GM21447 (cell line): Measurements from ENCODE around the gene SH3BP5L.

Source experiments
- ATAC-seq: cut with Tn5 transposase; IDR thresholded peaks from one replicate; pipeline ENCODE4 v1.9.1; 2021; ENCODE audit not compliant: unreplicated experiment

Gene SH3BP5L

GRCh38 chr1:248825909-248826760 is at the start of gene SH3BP5L:
Gene SH3BP5L, minus strand, starts transcription at chr1:248825915. Its CDS starts 980 bp downstream, at chr1:248824935.
- peak; percentile 91 for ATAC-seq

GRCh38 chr1:248873993-248874533 is 48.3 kb upstream of the SH3BP5L start:
- peak; percentile 50 for ATAC-seq

DNA sequence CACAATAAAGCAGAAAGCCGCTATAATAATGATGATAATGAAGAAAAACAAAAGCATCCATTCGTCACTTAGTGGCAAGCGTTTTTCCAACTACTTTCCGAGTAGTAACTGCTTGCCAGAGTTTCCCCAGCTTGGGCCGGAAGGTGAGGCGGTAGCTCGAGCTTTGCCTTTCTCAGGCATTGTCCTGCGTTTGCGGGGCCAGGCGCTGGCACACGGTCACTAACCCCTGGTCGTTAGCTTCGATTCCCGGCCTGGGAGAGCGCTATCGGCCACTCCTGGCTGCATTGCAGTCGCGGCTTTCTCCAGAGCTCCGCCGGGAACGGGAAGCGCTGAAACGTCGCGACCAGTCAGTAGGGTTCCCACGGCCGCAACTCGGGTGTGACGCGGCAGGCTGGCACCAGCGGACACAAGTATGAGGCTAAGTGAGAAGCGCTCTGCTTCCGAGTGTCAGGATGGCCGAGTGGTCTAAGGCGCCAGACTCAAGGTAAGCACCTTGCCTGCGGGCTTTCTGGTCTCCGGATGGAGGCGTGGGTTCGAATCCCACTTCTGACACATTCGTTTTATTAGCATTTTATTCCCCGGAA is 47.8 kb upstream of the SH3BP5L start:
- ATAC-seq = peak; percentile 87

DNA sequence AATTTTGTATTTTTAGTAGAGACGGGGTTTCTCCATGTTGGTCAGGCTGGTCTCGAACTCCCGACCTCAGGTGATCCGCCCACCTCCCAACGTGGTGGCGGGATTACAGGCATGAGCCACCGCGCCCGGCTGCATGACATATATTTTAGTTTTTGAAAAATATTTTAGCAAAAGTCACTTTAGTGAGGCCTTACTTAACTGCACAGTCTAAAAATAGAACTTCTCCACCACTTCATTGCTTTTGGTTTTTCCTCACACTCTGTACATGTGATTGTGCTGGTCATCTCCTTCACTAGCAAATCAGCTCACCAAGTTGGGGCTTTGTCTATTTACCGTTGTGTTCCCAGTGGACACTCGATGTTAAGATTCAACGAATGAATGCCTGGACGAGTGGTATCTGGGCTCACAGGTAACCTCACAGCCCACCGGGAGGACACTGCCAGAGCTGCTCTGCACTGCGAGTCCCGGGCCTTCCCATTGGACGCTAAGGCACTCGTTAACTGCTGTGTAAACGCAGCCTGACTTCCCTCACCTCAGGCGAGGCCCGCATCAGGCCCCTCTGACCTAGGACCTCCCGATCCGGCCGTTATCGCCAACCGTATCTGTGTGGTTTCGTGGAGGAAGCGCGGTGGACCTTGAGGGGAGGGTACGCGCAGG is 47.2 kb upstream of the SH3BP5L start:
- ATAC-seq = peak; percentile 42

- no peak for ATAC-seq
Measured at GRCh38 chr1:248871837-248872401, 46.2 kb upstream of the SH3BP5L start.

- ATAC-seq = peak; percentile 53
Measured at GRCh38 chr1:248862998-248863881, 37.5 kb upstream of the SH3BP5L start.

DNA sequence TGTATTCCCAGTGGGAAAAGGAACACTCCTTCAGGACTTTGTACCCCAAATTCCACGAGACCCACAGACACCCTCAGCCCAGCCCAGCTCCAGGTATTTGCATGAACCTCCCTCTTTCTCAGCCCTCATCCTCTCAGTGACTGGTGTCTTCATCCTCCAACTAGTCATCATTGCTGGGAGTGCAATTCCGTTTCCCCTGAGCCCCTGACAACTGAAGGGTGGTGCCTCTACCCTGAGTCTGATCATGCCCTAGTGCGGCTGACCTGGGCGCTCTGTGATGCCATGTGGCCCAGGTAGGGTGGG is 36.9 kb upstream of the SH3BP5L start:
- ATAC-seq = peak; percentile 4

DNA sequence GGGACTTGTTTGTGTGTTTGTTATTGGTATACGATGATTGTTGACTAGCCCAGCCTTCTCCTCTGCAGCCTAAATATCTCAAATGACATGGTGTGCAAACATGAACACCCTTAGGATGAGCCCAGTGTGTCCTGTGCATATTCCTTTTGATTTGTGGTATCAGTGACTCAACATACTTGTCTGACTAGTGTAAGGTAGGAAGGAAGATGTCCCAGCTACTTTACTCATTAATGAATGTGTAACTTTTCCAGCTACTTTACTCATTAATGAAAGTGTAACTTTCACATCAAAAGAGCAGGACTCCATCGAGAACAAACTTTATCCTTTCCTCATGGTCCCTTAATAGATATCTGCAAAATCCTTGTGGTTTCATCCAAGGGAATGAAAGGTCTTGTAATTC is 35.9 kb upstream of the SH3BP5L start:
- ATAC-seq = no peak

GRCh38 chr1:248860007-248860406 is 34.3 kb upstream of the SH3BP5L start:
- ATAC-seq = no peak

DNA sequence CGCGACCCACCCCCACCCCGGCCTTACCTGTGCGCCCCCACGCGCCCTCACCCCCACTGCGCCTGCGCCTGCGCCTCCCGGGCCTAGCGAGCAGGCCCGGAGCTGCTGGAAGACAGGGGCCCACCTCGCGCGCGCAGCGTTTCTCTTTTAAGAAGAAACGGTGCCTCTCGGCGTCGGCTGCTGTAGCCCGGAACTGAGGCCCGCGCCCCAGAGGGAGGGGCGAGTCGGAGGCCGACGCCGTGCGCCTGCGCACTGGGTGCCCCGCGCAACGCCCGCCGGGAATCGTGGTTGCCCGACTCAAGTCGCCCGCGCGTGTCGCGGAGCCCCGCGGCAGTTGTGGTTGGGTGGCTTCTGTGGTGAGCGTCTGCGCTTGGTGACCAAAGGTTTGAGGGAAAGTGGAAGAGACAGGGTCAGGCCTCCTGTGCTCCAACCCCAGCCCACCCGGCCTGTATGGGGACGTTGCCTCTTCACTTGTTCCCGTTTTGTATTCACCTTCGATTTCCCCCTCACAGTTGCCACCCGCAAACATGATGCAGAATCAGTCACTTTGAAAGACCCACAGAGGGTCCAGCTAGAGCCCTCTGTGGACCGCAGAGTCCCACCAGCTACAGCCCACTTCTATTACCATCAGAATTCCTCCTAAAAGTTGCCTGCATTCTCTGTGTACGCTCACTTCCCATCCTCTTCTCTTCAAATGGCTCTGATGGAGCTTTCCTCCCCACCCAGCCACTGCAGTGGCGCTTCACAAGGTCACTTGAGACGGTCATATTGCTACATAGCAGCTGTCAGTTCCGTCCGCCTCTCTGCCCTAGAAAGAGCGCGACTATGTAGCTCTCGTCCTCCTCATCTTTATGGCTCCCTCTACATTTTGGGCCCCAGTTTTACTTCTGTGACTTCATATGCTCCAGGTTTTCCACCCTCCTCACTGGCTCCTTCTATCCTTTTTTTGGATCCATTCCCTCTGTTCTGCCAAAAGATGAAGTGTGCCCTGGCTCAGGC is 33.5 kb upstream of the SH3BP5L start, which contains the start of gene ZNF692:
Gene ZNF692, minus strand, starts transcription at position 195 of the 999 bp plus-strand sequence. CDS start 776 bp downstream, outside the sequence.
- ATAC-seq = peak; percentile 78

- peak; percentile 54 for ATAC-seq
Measured at GRCh38 chr1:248858096-248858890, 32.6 kb upstream of the SH3BP5L start.

- ATAC-seq = peak; percentile 1
Measured at GRCh38 chr1:248857749-248858095, 32.0 kb upstream of the SH3BP5L start.

GRCh38 chr1:248857201-248857600 is 31.5 kb upstream of the SH3BP5L start:
- ATAC-seq = no peak

DNA sequence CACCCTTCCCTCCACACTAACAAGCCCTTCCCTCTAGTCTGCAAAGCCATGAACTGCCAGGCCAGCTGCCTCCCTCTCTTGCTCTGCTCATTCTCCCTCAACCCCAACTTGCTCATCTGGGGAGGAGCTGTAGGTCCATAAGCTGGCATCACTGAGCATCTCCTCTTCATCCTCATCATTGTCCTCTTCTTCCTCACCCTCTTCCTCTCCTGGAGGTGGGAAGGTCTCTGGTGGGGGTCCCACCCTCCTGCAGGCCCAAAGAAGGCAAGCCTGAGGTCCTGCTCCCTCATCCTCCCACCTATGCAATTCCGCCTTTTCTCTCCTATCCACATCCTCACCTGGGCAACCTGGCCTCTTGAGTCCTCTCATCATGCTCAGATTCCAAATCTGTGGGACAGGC is 30.5 kb upstream of the SH3BP5L start:
- ATAC-seq = no peak

DNA sequence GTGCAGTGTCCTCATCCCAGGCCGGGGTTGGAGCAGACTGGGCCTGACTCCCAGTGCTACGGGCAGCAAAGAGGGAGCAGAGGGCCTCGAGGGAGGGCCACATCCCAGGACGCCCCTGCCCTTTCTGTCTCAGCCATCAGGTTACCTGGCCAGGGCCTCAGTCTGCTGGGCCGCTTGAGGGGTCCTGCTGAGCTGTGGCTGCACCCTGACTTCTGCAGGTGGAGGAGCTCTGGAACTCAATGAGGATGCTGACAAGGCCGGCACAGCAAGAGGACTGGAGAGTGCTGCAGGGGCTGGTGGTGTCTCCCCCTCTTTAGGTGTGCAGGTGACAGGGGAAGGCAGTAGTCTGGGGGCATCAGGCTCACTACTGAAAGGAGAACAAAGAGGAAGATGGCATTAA is 29.9 kb upstream of the SH3BP5L start:
- ATAC-seq = no peak

GRCh38 chr1:248853663-248854375 is 28.1 kb upstream of the SH3BP5L start:
- ATAC-seq = no peak

DNA sequence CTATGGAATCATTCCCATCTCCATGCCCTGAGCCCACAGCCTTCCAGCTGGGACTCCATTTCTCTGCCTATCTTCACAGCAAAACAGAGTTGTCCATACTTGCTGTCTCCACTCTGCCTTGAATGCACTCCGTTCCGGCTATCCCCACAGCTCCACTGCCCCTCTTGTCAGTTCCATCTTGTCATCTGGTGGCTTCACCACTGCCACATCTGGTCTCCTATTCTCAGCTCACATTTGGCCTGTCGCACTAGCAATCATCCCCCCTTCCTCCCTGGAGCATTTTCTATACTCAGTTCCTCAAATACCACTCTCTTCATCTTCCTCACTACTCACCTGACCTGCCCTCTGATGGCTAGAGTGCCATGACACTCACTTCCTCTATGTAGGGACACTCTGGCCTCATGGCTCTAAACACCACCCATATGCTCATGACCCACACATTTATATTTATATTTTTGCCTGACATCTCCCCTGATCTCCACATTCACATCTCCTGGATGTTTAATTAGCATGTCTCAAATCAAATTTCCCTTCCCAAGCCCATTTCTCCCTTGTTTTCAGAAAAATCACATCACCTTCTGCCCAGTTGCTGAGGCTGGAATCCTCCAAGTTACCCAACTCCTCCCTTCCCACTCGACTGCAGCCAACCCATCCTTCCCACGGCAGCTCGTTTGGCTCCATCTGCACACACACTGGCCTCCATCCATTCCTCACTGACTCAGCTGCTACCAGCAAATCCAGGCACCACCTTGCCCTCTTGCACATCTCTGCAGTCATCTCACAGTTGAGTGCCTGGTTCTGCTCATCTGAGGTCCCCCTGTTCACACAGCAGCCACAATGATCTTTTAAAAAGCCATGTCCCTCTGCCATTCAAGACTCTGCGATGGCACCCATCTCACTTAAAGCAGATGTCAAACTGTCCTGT is 27.0 kb upstream of the SH3BP5L start:
- no peak for ATAC-seq
